Chondrocyte (in vitro differentiated cells): ENCODE results near the gene ENOX2. TPM values are rescaled to one million over a fixed set of nuclear protein-coding genes. Genes with fewer than 3 reads are reported as not detected.
A peak's percentile ranks its signal among the peaks of the same experiment; 100 is the strongest.

ENCODE experiments used
- DNase-seq: peaks from one replicate; pipeline ENCODE4 v3.0.0; 2021; ENCODE audit warnings: mixed read lengths, low spot score
- H3K27ac Mint-ChIP-seq: one replicate; pipeline ENCODE4 v1.8.0; 2021; ENCODE audit warnings: mild to moderate bottlenecking, moderate library complexity, mixed read lengths; ENCODE audit not compliant: unreplicated experiment
- H3K27me3 Mint-ChIP-seq: 2 replicates; pipeline ENCODE4 v1.8.0; 2021; ENCODE audit warnings: low read depth, mixed read lengths
- H3K36me3 Mint-ChIP-seq: 2 replicates; pipeline ENCODE4 v1.8.0; 2021; ENCODE audit warnings: low read depth, mixed read lengths
- H3K4me1 Mint-ChIP-seq: 2 replicates; pipeline ENCODE4 v1.8.0; 2021; ENCODE audit warnings: low read depth, mild to moderate bottlenecking, mixed read lengths
- H3K4me3 Mint-ChIP-seq: one replicate; pipeline ENCODE4 v1.8.0; 2021; ENCODE audit warnings: mild to moderate bottlenecking, moderate library complexity, mixed read lengths; ENCODE audit not compliant: unreplicated experiment
- H3K9me3 Mint-ChIP-seq: 2 replicates; pipeline ENCODE4 v1.8.0; 2021; ENCODE audit warnings: low read depth, mixed read lengths
- total RNA-seq: library from RNA; stranded (reverse); gene quantifications from 3 replicates; pipeline ENCODE4 v1.2.1, GENCODE V29; 2021
- TF ChIP-seq, protein P1 (sequence below): fragments of 200-600 bp; sonication (generic); IDR thresholded peaks from 2 replicates; pipeline ENCODE4 v1.5.0; 2021; ENCODE audit warnings: antibody characterized with exemption, mild to moderate bottlenecking, moderate library complexity

The ENOX2 gene
- total RNA-seq, 1 donor from 2014 or later: 13.7 TPM

DNA sequence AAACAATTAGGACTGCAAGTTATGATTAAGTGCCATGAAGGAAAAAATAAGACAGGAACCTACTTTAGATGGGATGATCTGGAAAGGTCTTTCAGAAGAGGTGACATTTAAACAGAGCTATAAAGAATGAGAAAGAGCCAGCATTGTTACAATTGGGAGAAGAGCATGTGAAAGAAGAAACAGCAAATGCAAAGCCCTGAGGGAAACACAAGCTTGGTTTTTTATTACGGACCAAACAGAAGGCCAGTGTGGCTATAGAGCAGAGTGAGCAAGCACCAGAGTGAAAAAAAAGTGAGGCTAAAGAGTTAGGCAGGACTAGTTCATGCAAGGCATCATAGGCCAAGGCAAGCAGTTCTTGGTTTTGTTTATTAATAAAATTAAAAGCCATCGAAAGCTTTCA lies 325.6 kb downstream of the ENOX2 start:
- Mint-ChIP-seq H3K27ac (no peak overlapping the region), H3K4me3 (no peak overlapping the region), H3K36me3 (no peaks in the 10 kb centered on the region), H3K9me3 (no peaks in the 10 kb centered on the region), H3K27me3 (no peaks in the 10 kb centered on the region), H3K4me1 (peaks cover 5% of the 10 kb centered on the region)
- no peak for DNase-seq
- TF ChIP-seq, protein P1, sequence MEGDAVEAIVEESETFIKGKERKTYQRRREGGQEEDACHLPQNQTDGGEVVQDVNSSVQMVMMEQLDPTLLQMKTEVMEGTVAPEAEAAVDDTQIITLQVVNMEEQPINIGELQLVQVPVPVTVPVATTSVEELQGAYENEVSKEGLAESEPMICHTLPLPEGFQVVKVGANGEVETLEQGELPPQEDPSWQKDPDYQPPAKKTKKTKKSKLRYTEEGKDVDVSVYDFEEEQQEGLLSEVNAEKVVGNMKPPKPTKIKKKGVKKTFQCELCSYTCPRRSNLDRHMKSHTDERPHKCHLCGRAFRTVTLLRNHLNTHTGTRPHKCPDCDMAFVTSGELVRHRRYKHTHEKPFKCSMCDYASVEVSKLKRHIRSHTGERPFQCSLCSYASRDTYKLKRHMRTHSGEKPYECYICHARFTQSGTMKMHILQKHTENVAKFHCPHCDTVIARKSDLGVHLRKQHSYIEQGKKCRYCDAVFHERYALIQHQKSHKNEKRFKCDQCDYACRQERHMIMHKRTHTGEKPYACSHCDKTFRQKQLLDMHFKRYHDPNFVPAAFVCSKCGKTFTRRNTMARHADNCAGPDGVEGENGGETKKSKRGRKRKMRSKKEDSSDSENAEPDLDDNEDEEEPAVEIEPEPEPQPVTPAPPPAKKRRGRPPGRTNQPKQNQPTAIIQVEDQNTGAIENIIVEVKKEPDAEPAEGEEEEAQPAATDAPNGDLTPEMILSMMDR: no peak

DNA sequence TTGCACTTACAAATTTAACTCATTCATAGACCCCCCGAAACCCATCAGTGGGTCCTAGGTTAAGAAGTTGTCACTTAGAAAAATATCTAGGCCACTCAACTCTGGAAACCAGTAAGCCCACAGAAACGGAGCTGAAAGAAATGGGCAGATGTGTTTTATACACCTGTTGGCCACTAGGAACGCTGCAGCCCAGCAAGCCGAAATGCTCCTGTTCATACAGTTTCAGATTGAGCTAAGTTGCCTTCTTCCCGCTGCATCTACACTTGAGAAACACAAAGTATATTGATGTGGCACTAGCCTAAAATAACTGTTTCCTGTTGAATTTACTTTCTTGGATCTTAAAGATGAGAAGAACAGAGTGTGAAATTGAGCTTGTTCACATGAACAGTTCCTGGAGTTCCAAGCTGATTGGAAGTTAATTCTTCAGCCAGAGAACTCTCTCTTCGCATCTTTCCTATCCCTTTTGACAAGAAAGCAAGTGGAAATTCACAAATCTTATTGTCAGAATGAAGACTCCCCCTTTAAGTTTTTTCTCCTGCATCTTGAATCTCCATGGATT lies 327.1 kb downstream of the ENOX2 start:
- Mint-ChIP-seq H3K4me1 (peaks cover 5% of the 10 kb centered on the region), H3K27ac (no peak overlapping the region), H3K9me3 (no peaks in the 10 kb centered on the region), H3K4me3 (no peak overlapping the region), H3K36me3 (no peaks in the 10 kb centered on the region), H3K27me3 (no peaks in the 10 kb centered on the region)
- TF ChIP-seq, protein P1: peak; percentile 89
- DNase-seq: no peak

Other genes starting within 250 kb of the ENOX2 start
- gene ARHGAP36, start 155.1 kb upstream of the ENOX2 start, total RNA-seq: not detected in 3 replicates